SH-SY5Y (cell line): ENCODE data around the gene FANCC.

Experiments
- GATA2 ChIP-seq: IDR thresholded peaks from 2 replicates; pipeline ENCODE4 v1.6.1; 2011; ENCODE audit warnings: mild to moderate bottlenecking, low read depth, low read length
- GATA3 ChIP-seq: IDR thresholded peaks from 2 replicates; pipeline ENCODE4 v1.6.1; 2011; ENCODE audit warnings: low read depth, mild to moderate bottlenecking, low read length, moderate library complexity

DNA sequence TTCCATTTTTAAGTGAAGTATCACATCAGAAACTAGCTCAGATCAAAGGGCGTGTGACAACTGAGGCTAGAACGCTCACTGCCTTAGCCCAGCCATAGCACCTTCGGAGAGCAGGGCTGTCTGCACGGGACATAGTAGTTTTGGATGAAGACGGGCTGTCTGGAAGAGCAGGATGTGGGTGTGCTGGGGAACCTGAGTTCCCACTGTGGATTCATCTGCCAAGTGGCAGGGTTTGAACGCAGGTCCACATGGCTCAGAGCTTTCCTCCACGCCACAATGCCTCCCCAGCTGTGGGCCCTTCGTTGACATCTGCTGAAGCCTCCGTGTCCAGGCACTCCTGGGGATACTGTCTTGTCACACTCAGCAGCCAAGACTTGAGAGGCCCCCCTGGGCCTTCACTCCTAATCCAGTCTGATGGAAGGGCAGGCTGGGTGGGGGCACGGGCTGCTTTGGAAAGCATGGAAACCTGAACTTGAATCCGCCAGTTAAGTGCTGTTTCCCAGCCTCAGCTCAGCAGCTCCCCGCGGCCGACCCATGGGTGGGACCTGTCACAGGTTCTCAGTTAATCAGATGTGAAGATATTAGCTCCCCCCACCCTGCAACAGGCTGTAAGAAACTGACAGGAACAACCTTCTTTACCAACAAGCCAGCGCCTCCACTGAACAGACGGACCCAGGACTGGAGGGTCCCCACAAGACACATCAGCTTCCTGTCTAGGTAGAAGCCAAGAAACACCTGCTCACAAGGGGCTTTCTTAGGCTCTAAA lies 228.1 kb downstream of the FANCC start:
- TF ChIP-seq GATA2 (no peak), GATA3 (no peak)
